Measurements from ENCODE around the gene BMF. TPM values are rescaled to one million over a fixed set of nuclear protein-coding genes. Genes with fewer than 3 reads are reported as not detected.
A peak's percentile ranks its signal among the peaks of the same experiment; 100 is the strongest.

The BMF gene
- total and polyA plus RNA-seq, 2 of the 4 experiments (the other 2 are of a cell fraction): 2.4 to 2.9 TPM

- Histone ChIP-seq H3K9me3 (ENCODE audit: control insufficient read depth, insufficient read depth, low read length) (no peaks in the 10 kb centered on the region), H4K8ac (ENCODE audit: low read depth in 2 of 2, low read length in 2 of 2) (peak overlapping the region in 1 of 2 experiments; percentile 23; a peak in 1 of 4 replicates), H2AK9ac (replicated peaks; ENCODE audit: low read depth, low read length, poor library complexity) (peak overlapping the region; percentile 22), H3K18ac (ENCODE audit: low read depth, low read length) (no peak overlapping the region), H2BK15ac (ENCODE audit: low read depth, low read length) (peak overlapping the region; percentile 12; the same call in 1 of the 3 replicates), H3K27ac (ENCODE audit: insufficient read depth, low read length) (peak overlapping the region; percentile 8; the same call in 1 of the 2 replicates), H3K4me2 (ENCODE audit: low read depth, low read length) (peak overlapping the region; percentile 9), H4K20me1 (ENCODE audit: insufficient read depth, low read length) (no peaks in the 10 kb centered on the region), H3K9me1 (ENCODE audit: insufficient read depth, low read length) (peaks cover 54% of the 10 kb centered on the region), H3K79me1 (ENCODE audit: low read depth in 1 of 2, low read length in 2 of 2) (peaks cover 3 to 66% of the 10 kb centered on the region in 2 experiments; a peak in 3 of 4 replicates), H2BK20ac (ENCODE audit: low read depth, low read length) (peak overlapping the region; percentile 43), H2AFZ (replicated peaks; ENCODE audit: low read length, poor library complexity) (peak overlapping the region; percentile 54), H3K14ac (replicated peaks; ENCODE audit: low read depth, low read length) (peak overlapping the region; percentile 65), H4K91ac (ENCODE audit: insufficient read depth, low read depth, low read length) (peak overlapping the region; percentile 20), H2AK5ac (ENCODE audit: low read depth, low read length) (peak overlapping the region; percentile 53; the same call in 1 of the 2 replicates), H3K4me3 (ENCODE audit: insufficient read depth, low read depth, low read length) (no peak overlapping the region), H2BK120ac (ENCODE audit: low read depth, low read length) (peak overlapping the region; percentile 87; the same call in 1 of the 2 replicates), H3K56ac (ENCODE audit: extremely low read depth, insufficient read depth, low read length) (no peak overlapping the region), H2BK5ac (ENCODE audit: low read depth, low read length, poor library complexity, severe bottlenecking) (no peak overlapping the region), H3K4me1 (ENCODE audit: control insufficient read depth, insufficient read depth, low read length) (peaks cover 41% of the 10 kb centered on the region), H4K5ac (ENCODE audit: low read depth, low read length) (no peak overlapping the region), H3K36me3 (ENCODE audit: control insufficient read depth, insufficient read depth, low read length) (no peaks in the 10 kb centered on the region; the same call in 1 of the 2 replicates), H3K4ac (ENCODE audit: low read depth, low read length) (peak overlapping the region; percentile 56), H3K9ac (ENCODE audit: low read depth, low read length) (no peak overlapping the region; the same call in 1 of the 2 replicates), H3K23ac (ENCODE audit: low read depth, low read length) (no peak overlapping the region), H3K27me3 (ENCODE audit: control insufficient read depth, insufficient read depth, low read length) (no peaks in the 10 kb centered on the region)
- intact Hi-C loops (cut with micrococcal nuclease): loop anchor here (5.0 to 10.0 kb wide), 2 partner anchors 166 to 322 kb away; partner anchors contain the start of gene FSIP1
- no TSS peak for BruUV-seq (replicated peaks)
- WGBS, 2 experiments (ENCODE audit: extremely low coverage in 2 of 2, insufficient read length in 1 of 2): no CpG with 5 or more reads among the region's 8 CpGs
- POLR2A ChIA-PET (ENCODE audit: unreplicated experiment): interaction anchor here (0.6 kb wide), 1 partner anchor 302 kb away, joined by 4 read pairs; no protein-coding TSS in a partner anchor
- in situ Hi-C loops (cut with MboI; ENCODE audit: low sequenced_read_pairs): no loop called here
- TF ChIP-seq, protein P1, sequence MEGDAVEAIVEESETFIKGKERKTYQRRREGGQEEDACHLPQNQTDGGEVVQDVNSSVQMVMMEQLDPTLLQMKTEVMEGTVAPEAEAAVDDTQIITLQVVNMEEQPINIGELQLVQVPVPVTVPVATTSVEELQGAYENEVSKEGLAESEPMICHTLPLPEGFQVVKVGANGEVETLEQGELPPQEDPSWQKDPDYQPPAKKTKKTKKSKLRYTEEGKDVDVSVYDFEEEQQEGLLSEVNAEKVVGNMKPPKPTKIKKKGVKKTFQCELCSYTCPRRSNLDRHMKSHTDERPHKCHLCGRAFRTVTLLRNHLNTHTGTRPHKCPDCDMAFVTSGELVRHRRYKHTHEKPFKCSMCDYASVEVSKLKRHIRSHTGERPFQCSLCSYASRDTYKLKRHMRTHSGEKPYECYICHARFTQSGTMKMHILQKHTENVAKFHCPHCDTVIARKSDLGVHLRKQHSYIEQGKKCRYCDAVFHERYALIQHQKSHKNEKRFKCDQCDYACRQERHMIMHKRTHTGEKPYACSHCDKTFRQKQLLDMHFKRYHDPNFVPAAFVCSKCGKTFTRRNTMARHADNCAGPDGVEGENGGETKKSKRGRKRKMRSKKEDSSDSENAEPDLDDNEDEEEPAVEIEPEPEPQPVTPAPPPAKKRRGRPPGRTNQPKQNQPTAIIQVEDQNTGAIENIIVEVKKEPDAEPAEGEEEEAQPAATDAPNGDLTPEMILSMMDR (conservative IDR thresholded peaks at IDR 0.05; ENCODE audit: low read depth, low read length): 0 out of 2 replicates have a peak, but pooled peaks have one; percentile 5
- peak; percentile 90 for TF ChIP-seq CEBPB (IDR thresholded peaks at IDR 0.05; ENCODE audit: low read depth, low read length)
- TF ChIP-seq NFE2L2 (IDR thresholded peaks at IDR 0.05; ENCODE audit: low read depth, low read length): no peak
- TF ChIP-seq MAZ (IDR thresholded peaks at IDR 0.05; ENCODE audit: borderline replicate concordance, low read depth, low read length): 0 out of 2 replicates have a peak, but pooled peaks have one; percentile 26
- DNase-seq: peak; percentile 49
- ATAC-seq (ENCODE audit: low read depth): no peak
- dilution Hi-C loops (cut with HindIII; ENCODE audit: low sequenced_read_pairs, unreplicated experiment): no loop called here
- CTCF ChIA-PET: interaction anchor here (0.9 to 1.2 kb wide), 3 partner anchors 14 to 168 kb away, joined by 3 to 4 read pairs (median 3); no protein-coding TSS in a partner anchor
Observed at GRCh38 chr15:40106203-40107161, 2.2 kb downstream of the BMF start.
